HG03457 (cell line): ENCODE measurements around the gene SIX2.

Experiments
- ATAC-seq: cut with Tn5 transposase; IDR thresholded peaks from one replicate; pipeline ENCODE4 v1.9.1; 2021; ENCODE audit warnings: moderate number of reproducible peaks; ENCODE audit not compliant: unreplicated experiment

SIX2 gene

GRCh38 chr2:44967727-44968432, 41.4 kb downstream of the SIX2 start:
- no peak for ATAC-seq

- ATAC-seq, result no peak
Measured at GRCh38 chr2:44967056-44967455, 42.2 kb downstream of the SIX2 start.

- ATAC-seq, result no peak
Measured at GRCh38 chr2:44965684-44966083, 43.6 kb downstream of the SIX2 start.

- ATAC-seq, result no peak
Measured at GRCh38 chr2:44964752-44965236, 44.5 kb downstream of the SIX2 start.

- ATAC-seq, result no peak
Measured at GRCh38 chr2:44962176-44962695, 47.0 kb downstream of the SIX2 start.

GRCh38 chr2:44960871-44961270, 48.4 kb downstream of the SIX2 start:
- no peak for ATAC-seq

- no peak for ATAC-seq
Measured at GRCh38 chr2:44959855-44960254, 49.4 kb downstream of the SIX2 start.

GRCh38 chr2:44957656-44958327, 51.5 kb downstream of the SIX2 start:
- ATAC-seq, result no peak

- no peak for ATAC-seq
Measured at GRCh38 chr2:44956843-44957242, 52.4 kb downstream of the SIX2 start.

- no peak for ATAC-seq
Measured at GRCh38 chr2:44955593-44956392, 53.5 kb downstream of the SIX2 start.
